Posterior cingulate gyrus (tissue), 11 donors: ENCODE results near the gene FRK.

Source experiments
- DNase-seq, 10 donors: peaks; one replicate each; pipeline versions ENCODE4 v3.0.0 to v3.0.0-alpha.2; 2020 to 2021; ENCODE audit warnings: mixed read lengths in 3 of 10
- intact Hi-C: fragments of 100-400 bp; cut with DNase I; formaldehyde crosslinking; loops from one replicate; pipeline ENCODE4 v1.15.1; 2023

Gene FRK

GRCh38 chr6:116040993-116041392 lies 19.7 kb downstream of the FRK start:
- DNase-seq: no peak
- intact Hi-C loops: no loop called here

GRCh38 chr6:116036885-116037284 lies 23.8 kb downstream of the FRK start:
- intact Hi-C loops: no loop called here
- no peak for DNase-seq

GRCh38 chr6:116036075-116036773 lies 24.5 kb downstream of the FRK start:
- no peak for DNase-seq
- intact Hi-C loops: no loop called here

- intact Hi-C loops: no loop called here
- DNase-seq: no peak
Measured at GRCh38 chr6:116035616-116036015, 25.1 kb downstream of the FRK start.

- no peak for DNase-seq
- intact Hi-C loops: no loop called here
Measured at GRCh38 chr6:116034327-116034726, 26.4 kb downstream of the FRK start.

GRCh38 chr6:116033687-116034303 lies 26.9 kb downstream of the FRK start:
- intact Hi-C loops: no loop called here
- no peak for DNase-seq

- no peak for DNase-seq
- intact Hi-C loops: no loop called here
Measured at GRCh38 chr6:116030770-116031169, 29.9 kb downstream of the FRK start.

GRCh38 chr6:116029535-116029934 lies 31.2 kb downstream of the FRK start:
- intact Hi-C loops: no loop called here
- no peak for DNase-seq

GRCh38 chr6:116028233-116028632 lies 32.5 kb downstream of the FRK start:
- no peak for DNase-seq
- intact Hi-C loops: no loop called here

- intact Hi-C loops: no loop called here
- no peak for DNase-seq
Measured at GRCh38 chr6:116027801-116028200, 32.9 kb downstream of the FRK start.

GRCh38 chr6:116025405-116025804 lies 35.3 kb downstream of the FRK start:
- intact Hi-C loops: no loop called here
- DNase-seq: no peak

- no peak for DNase-seq
- intact Hi-C loops: no loop called here
Measured at GRCh38 chr6:116022841-116023445, 37.7 kb downstream of the FRK start.

- DNase-seq: no peak
- intact Hi-C loops: no loop called here
Measured at GRCh38 chr6:116020738-116021137, 40.0 kb downstream of the FRK start.

- intact Hi-C loops: no loop called here
Measured at GRCh38 chr6:116019428-116019827, 41.3 kb downstream of the FRK start.

GRCh38 chr6:116018976-116019375 lies 41.7 kb downstream of the FRK start:
- no peak for DNase-seq
- intact Hi-C loops: no loop called here

More at GRCh38 chr6:116019428-116019827, 41.3 kb downstream of the FRK start:
- no peak for DNase-seq

GRCh38 chr6:116017546-116018295 lies 43.0 kb downstream of the FRK start:
- no peak for DNase-seq
- intact Hi-C loops: no loop called here

GRCh38 chr6:116016846-116017545 lies 43.7 kb downstream of the FRK start:
- DNase-seq: no peak
- intact Hi-C loops: no loop called here

- DNase-seq: no peak
- intact Hi-C loops: no loop called here
Measured at GRCh38 chr6:116015983-116016382, 44.7 kb downstream of the FRK start.

- DNase-seq: no peak
- intact Hi-C loops: no loop called here
Measured at GRCh38 chr6:116015561-116015960, 45.1 kb downstream of the FRK start.

- intact Hi-C loops: loop anchor here (2.0 to 5.0 kb wide), 2 partner anchors 41 to 86 kb away; no protein-coding TSS in a partner anchor
- DNase-seq: no peak
Measured at GRCh38 chr6:116012951-116013350, 47.7 kb downstream of the FRK start.
